GM19023 (cell line): ENCODE data around the gene POLR3F.
A peak's percentile ranks its signal among the peaks of the same experiment; 100 is the strongest.
"Not testable (repeated sequence)": the region's sequence is repeated elsewhere in the genome, so short reads cannot be mapped to it uniquely, and the experiment has no call there.

ENCODE experiments used
- ATAC-seq: cut with Tn5 transposase; IDR thresholded peaks from one replicate; pipeline ENCODE4 v1.9.1; 2021; ENCODE audit warnings: mild to moderate bottlenecking, moderate library complexity; ENCODE audit not compliant: unreplicated experiment

POLR3F gene

GRCh38 chr20:18504479-18505060 is 37.4 kb downstream of the POLR3F start:
- no peak for ATAC-seq

GRCh38 chr20:18506744-18507143 is 39.6 kb downstream of the POLR3F start:
- ATAC-seq, result no peak

- peak; percentile 95 for ATAC-seq
Measured at GRCh38 chr20:18507218-18508191, 40.3 kb downstream of the POLR3F start, which contains the start of gene SEC23B. TSS of gene SEC23B (plus strand) at chr20:18507940. CDS start at chr20:18510836, 2,896 bp downstream.

GRCh38 chr20:18511571-18511970 is 44.4 kb downstream of the POLR3F start:
- no peak for ATAC-seq

- ATAC-seq, result no peak
Measured at GRCh38 chr20:18513208-18513607, 46.0 kb downstream of the POLR3F start.

- ATAC-seq, result no peak
Measured at GRCh38 chr20:18514127-18514526, 46.9 kb downstream of the POLR3F start.

- no peak for ATAC-seq
Measured at GRCh38 chr20:18515973-18516372, 48.8 kb downstream of the POLR3F start.

GRCh38 chr20:18522066-18522465 is 54.9 kb downstream of the POLR3F start:
- ATAC-seq, result not testable (repeated sequence)

GRCh38 chr20:18523066-18523465 is 55.9 kb downstream of the POLR3F start:
- no peak for ATAC-seq

GRCh38 chr20:18524646-18525045 is 57.5 kb downstream of the POLR3F start:
- no peak for ATAC-seq

GRCh38 chr20:18526761-18527160 is 59.6 kb downstream of the POLR3F start:
- not testable (repeated sequence) for ATAC-seq

- no peak for ATAC-seq
Measured at GRCh38 chr20:18527339-18527738, 60.1 kb downstream of the POLR3F start.

GRCh38 chr20:18527836-18528235 is 60.6 kb downstream of the POLR3F start:
- ATAC-seq, result no peak

- no peak for ATAC-seq
Measured at GRCh38 chr20:18529041-18529440, 61.9 kb downstream of the POLR3F start.

GRCh38 chr20:18532626-18533025 is 65.4 kb downstream of the POLR3F start:
- no peak for ATAC-seq

- ATAC-seq, result no peak
Measured at GRCh38 chr20:18533491-18533890, 66.3 kb downstream of the POLR3F start.

- ATAC-seq, result no peak
Measured at GRCh38 chr20:18533978-18534644, 66.9 kb downstream of the POLR3F start.
